ENCODE results near the gene RBM7. TPM values are rescaled to one million over a fixed set of nuclear protein-coding genes. Genes with fewer than 3 reads are reported as not detected.

RBM7 gene
- polyA plus RNA-seq, 6 donors from 2014 or later: 42.5 to 73.4 (median 60.3) TPM

DNA sequence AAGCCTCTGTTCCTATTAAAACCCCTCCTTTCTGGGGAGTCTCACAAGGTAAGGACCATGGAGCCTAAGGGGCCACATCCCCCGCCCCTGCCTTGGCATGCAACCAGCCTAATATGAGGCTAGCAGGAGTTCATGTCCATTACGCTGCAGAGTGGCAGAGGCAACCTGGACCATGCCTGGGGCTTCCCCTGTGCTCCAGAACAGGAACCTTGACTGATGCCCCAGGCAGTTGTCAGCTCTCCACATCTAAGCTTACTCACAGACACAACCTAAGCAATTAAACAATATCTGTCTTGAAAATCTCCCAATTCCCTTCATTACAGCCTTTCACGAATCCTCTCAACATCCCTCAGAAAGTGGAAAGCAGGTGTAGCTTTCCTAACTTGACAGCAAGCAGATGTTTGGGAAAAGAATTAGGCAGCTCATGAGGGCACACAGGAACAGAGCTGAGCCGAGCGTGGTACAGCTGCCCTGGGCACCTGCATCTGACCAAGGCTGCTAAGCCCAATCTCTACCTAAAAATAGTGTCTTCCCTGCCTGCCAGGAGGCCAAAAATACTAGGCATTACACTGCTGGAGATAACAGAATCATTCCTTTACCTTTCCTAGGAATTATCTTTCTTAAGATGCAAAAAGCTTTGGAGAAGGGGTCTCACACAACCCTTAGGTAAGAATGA is 20.9 kb upstream of the RBM7 start:
- ATAC-seq (ENCODE audit: low read depth in 2 of 2) (no peak), DNase-seq (no peak)
- no peak overlapping the region for H3K27ac Mint-ChIP-seq
- H3K4me3 Mint-ChIP-seq: no peak overlapping the region
- peaks cover 0 to 15% (median 7%) of the 10 kb centered on the region in 7 donors for H3K9me3 Mint-ChIP-seq
- H3K27me3 Mint-ChIP-seq: peaks cover 39 to 71% (median 68%) of the 10 kb centered on the region in 3 donors
- H3K36me3 Mint-ChIP-seq: peaks cover 0 to 14% of the 10 kb centered on the region in 2 donors
- H3K4me1 Mint-ChIP-seq: no peaks in the 10 kb centered on the region

GRCh38 chr11:114382509-114382908 is 18.0 kb upstream of the RBM7 start:
- peaks cover 0 to 14% of the 10 kb centered on the region in 2 donors for H3K36me3 Mint-ChIP-seq
- H3K27ac Mint-ChIP-seq: no peak overlapping the region
- peaks cover 0 to 15% (median 7%) of the 10 kb centered on the region in 7 donors for H3K9me3 Mint-ChIP-seq
- no peak for ATAC-seq (ENCODE audit: low read depth in 2 of 2)
- DNase-seq: no peak
- H3K4me1 Mint-ChIP-seq: no peaks in the 10 kb centered on the region
- H3K27me3 Mint-ChIP-seq: peaks cover 37 to 60% (median 57%) of the 10 kb centered on the region in 3 donors
- H3K4me3 Mint-ChIP-seq: no peak overlapping the region

- Mint-ChIP-seq H3K9me3 (peaks cover 0 to 15% (median 7%) of the 10 kb centered on the region in 7 donors), H3K4me3 (no peak overlapping the region), H3K27me3 (peaks cover 31 to 45% (median 40%) of the 10 kb centered on the region in 3 donors), H3K4me1 (no peaks in the 10 kb centered on the region), H3K27ac (no peak overlapping the region), H3K36me3 (peaks cover 0 to 14% of the 10 kb centered on the region in 2 donors)
- ATAC-seq (ENCODE audit: low read depth in 2 of 2): no peak
- no peak for DNase-seq
These were observed 16.0 kb upstream of the RBM7 start for GRCh38 chr11:114384487-114384886.

- DNase-seq (no peak), ATAC-seq (ENCODE audit: low read depth in 2 of 2) (no peak)
- Mint-ChIP-seq H3K27me3 (peaks cover 21 to 30% (median 25%) of the 10 kb centered on the region in 3 donors), H3K9me3 (peaks cover 0 to 15% (median 7%) of the 10 kb centered on the region in 7 donors), H3K27ac (no peak overlapping the region), H3K4me3 (no peak overlapping the region), H3K36me3 (peaks cover 0 to 14% of the 10 kb centered on the region in 2 donors), H3K4me1 (no peaks in the 10 kb centered on the region)
These were observed 14.3 kb upstream of the RBM7 start for GRCh38 chr11:114386131-114386530.

- H3K27ac Mint-ChIP-seq: no peak overlapping the region
These were observed 13.9 kb upstream of the RBM7 start for GRCh38 chr11:114386545-114386944.

GRCh38 chr11:114392735-114393667 is 7.5 kb upstream of the RBM7 start:
- Mint-ChIP-seq H3K4me1 (peaks cover 6 to 14% (median 8%) of the 10 kb centered on the region in 3 donors), H3K36me3 (no peaks in the 10 kb centered on the region), H3K27me3 (no peaks in the 10 kb centered on the region), H3K9me3 (no peaks in the 10 kb centered on the region), H3K4me3 (peak overlapping the region in 1 of 8 donors; percentile 41), H3K27ac (no peak overlapping the region)
- ATAC-seq (ENCODE audit: low read depth in 2 of 2) (no peak), DNase-seq (no peak)

More at GRCh38 chr11:114386545-114386944, 13.9 kb upstream of the RBM7 start:
- H3K4me1 Mint-ChIP-seq: no peaks in the 10 kb centered on the region
- H3K9me3 Mint-ChIP-seq: peaks cover 0 to 15% (median 7%) of the 10 kb centered on the region in 7 donors
- no peak for DNase-seq
- H3K36me3 Mint-ChIP-seq: peaks cover 0 to 14% of the 10 kb centered on the region in 2 donors
- H3K27me3 Mint-ChIP-seq: peaks cover 21 to 30% (median 25%) of the 10 kb centered on the region in 3 donors
- no peak for ATAC-seq (ENCODE audit: low read depth in 2 of 2)
- no peak overlapping the region for H3K4me3 Mint-ChIP-seq

- Mint-ChIP-seq H3K27me3 (no peaks in the 10 kb centered on the region), H3K9me3 (no peaks in the 10 kb centered on the region), H3K4me1 (peaks cover 21 to 30% (median 30%) of the 10 kb centered on the region in 3 donors), H3K36me3 (no peaks in the 10 kb centered on the region), H3K4me3 (peak overlapping the region in 1 of 8 donors; percentile 19), H3K27ac (no peak overlapping the region)
- DNase-seq (no peak), ATAC-seq (ENCODE audit: low read depth in 2 of 2) (no peak)
These were observed 4.7 kb upstream of the RBM7 start for GRCh38 chr11:114395736-114396135.

GRCh38 chr11:114396916-114397315 is 3.5 kb upstream of the RBM7 start:
- no peaks in the 10 kb centered on the region for H3K27me3 Mint-ChIP-seq
- H3K4me3 Mint-ChIP-seq: peak overlapping the region in 1 of 8 donors; percentile 53
- H3K36me3 Mint-ChIP-seq: peaks cover 0 to 1% of the 10 kb centered on the region in 2 donors
- H3K27ac Mint-ChIP-seq: no peak overlapping the region
- DNase-seq (no peak), ATAC-seq (ENCODE audit: low read depth in 2 of 2) (no peak)
- peaks cover 22 to 39% (median 32%) of the 10 kb centered on the region in 3 donors for H3K4me1 Mint-ChIP-seq
- H3K9me3 Mint-ChIP-seq: no peaks in the 10 kb centered on the region

DNA sequence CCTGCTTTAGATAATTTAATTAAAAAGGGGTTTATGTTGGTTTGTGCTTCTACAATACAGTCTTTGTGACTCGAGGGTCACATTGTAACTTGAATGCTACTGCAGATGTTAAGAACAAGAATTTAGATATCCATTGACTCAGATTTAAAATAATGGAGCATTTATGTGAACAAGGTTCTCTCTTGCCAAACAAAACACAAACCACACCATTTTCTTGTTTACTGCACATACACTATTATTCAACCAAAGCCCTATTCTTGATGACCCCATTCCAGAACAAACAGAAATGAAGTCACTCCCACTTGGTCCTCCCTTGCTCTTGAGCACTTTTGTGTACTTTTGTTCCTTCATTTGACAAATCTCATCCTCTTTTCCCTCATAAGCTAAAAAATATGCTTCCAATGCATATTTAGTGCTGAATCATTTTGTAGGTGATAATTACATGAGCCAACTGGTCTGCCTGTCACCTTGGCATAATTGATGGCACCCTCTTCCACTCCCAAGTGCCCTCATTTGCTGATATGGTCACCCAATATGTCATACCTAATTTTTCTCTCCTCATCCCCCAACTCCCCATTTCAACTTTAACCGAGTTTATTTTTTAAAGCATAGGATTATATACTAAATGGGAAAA is 3.0 kb upstream of the RBM7 start:
- H3K4me3 Mint-ChIP-seq: peak overlapping the region in 1 of 8 donors; percentile 53
- H3K27ac Mint-ChIP-seq: peak overlapping the region in 1 of 6 donors; percentile 57
- peaks cover 25 to 44% (median 35%) of the 10 kb centered on the region in 3 donors for H3K4me1 Mint-ChIP-seq
- ATAC-seq (ENCODE audit: low read depth in 2 of 2) (no peak), DNase-seq (no peak)
- no peaks in the 10 kb centered on the region for H3K9me3 Mint-ChIP-seq
- H3K36me3 Mint-ChIP-seq: peaks cover 0 to 4% of the 10 kb centered on the region in 2 donors
- H3K27me3 Mint-ChIP-seq: no peaks in the 10 kb centered on the region

DNA sequence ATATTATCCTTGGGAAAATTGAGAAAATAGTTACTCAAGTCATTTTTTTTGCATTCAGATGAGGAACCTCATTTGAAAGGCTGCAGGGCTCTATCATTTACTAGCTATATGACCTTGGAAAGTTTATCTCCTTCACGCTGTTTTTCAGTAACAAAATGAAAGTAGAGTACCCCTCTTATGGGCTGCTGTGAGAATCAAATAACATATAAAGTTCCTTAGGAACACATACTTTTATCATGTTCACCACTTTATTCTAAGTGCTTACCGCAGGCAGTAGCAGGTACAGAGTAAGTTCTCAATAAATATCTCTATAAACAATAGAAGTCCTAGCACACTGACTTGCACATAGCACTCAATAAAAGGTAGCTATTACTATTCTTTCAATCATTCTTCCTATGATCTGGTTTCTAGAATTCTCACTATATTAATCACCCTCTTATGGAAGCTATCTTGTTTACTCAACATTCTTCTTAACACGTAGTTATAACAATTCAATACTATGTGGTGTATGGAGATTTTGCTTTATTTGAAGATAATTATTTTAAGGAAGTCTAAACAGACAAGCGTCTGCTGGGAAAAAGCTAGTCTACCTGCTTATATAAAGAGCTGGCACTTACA is 2.1 kb upstream of the RBM7 start:
- H3K36me3 Mint-ChIP-seq: peaks cover 0 to 6% of the 10 kb centered on the region in 2 donors
- no peaks in the 10 kb centered on the region for H3K27me3 Mint-ChIP-seq
- H3K4me3 Mint-ChIP-seq: peak overlapping the region in 6 of 8 donors; percentile 87 to 98 (median 95)
- H3K9me3 Mint-ChIP-seq: no peaks in the 10 kb centered on the region
- H3K27ac Mint-ChIP-seq: peak overlapping the region in 4 of 6 donors; percentile 4 to 97 (median 32)
- ATAC-seq (ENCODE audit: low read depth in 2 of 2) (no peak), DNase-seq (no peak)
- peaks cover 31 to 52% (median 35%) of the 10 kb centered on the region in 3 donors for H3K4me1 Mint-ChIP-seq

DNA sequence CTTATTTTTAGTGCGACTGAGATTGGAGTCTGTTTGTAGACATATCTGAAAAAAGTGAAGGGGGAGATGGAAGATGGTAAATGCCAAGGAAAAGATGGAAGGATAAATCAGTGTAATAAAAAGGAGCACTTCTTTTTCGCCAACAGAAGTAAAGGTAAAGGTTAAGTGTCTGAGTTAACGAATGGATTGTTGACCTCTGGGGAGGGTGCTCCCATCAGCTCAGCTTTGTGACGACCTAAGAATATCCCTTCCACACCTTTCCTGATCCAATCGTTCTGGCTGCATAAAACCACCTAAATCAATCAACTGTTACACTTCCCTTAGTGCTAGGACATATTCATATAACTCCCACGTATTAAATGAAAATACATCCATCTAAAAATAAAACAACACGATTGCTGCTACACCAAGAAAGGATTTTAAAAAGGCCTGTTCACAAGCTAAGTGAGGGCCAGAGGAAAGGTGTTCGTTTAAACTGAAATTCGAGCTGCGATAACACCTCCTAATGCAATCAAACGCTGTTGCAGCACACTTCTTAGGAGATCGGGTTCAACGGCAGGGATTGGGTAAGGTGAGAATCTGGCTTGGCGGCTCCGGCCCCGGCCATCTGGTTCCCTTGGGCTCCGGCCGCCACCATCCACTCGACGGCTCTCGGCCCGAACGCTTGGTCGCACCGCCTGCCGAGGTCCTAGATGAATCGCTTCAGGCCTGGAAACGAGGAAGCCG is 813 bp upstream of the RBM7 start:
- Mint-ChIP-seq H3K27ac (peak overlapping the region; percentile 97 to 99 (median 99)), H3K4me3 (peak overlapping the region; percentile 87 to 98 (median 96)), H3K4me1 (peaks cover 37 to 62% (median 43%) of the 10 kb centered on the region in 3 donors), H3K9me3 (no peaks in the 10 kb centered on the region), H3K36me3 (peaks cover 9 to 12% of the 10 kb centered on the region in 2 donors), H3K27me3 (no peaks in the 10 kb centered on the region)
- DNase-seq (no peak), ATAC-seq (ENCODE audit: low read depth in 2 of 2) (peak; percentile 9 to 10)

DNA sequence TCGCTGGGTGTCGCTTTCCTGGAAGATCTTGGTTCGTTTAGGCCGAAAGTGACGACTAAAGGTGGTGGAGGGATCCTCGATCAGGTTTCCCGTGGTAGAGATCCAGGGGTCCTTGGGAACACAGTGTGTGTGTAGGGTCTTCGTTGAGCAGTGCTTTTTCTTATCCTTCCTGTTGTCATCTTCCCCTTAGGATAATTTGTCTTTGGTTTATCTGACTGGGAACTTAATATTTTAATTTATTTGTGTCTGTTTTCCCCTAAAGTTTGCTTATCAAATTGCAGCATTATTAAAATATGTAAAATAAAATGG is 403 bp downstream of the RBM7 start:
- H3K9me3 Mint-ChIP-seq: no peaks in the 10 kb centered on the region
- peak overlapping the region; percentile 97 to 99 (median 99) for H3K27ac Mint-ChIP-seq
- peaks cover 43 to 67% (median 54%) of the 10 kb centered on the region in 3 donors for H3K4me1 Mint-ChIP-seq
- ATAC-seq (ENCODE audit: low read depth in 2 of 2) (no peak), DNase-seq (no peak)
- H3K36me3 Mint-ChIP-seq: peaks cover 9 to 12% of the 10 kb centered on the region in 2 donors
- peak overlapping the region; percentile 87 to 98 (median 96) for H3K4me3 Mint-ChIP-seq
- no peaks in the 10 kb centered on the region for H3K27me3 Mint-ChIP-seq
